GM12801 (cell line): ENCODE data around the gene ITCH.

Experiments
- CTCF ChIP-seq: IDR thresholded peaks from one replicate; pipeline ENCODE4 v1.5.1; 2011; ENCODE audit warnings: control low read depth; ENCODE audit not compliant: insufficient read length; ENCODE audit errors: extremely low read depth

ITCH gene

DNA sequence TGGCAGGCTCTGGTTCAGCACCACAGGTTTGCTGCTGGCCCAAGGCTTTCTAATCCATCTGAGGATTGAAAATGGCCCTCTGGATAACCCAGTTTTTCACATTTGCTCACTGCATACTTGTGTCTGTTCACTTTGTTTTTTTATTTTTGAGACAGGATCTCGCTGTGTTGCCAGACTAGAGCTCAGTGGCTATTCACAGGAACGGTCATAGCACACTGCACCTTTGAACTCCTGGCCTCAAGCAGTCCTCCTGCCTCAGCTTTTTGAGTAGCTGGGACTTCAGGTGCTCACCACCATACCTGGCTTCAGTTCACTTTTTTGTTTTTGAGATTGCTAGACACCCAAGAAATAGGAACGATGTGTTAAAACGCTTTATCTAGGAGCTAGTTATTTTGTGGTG is 57.9 kb downstream of the ITCH start:
- TF ChIP-seq CTCF: no peak

DNA sequence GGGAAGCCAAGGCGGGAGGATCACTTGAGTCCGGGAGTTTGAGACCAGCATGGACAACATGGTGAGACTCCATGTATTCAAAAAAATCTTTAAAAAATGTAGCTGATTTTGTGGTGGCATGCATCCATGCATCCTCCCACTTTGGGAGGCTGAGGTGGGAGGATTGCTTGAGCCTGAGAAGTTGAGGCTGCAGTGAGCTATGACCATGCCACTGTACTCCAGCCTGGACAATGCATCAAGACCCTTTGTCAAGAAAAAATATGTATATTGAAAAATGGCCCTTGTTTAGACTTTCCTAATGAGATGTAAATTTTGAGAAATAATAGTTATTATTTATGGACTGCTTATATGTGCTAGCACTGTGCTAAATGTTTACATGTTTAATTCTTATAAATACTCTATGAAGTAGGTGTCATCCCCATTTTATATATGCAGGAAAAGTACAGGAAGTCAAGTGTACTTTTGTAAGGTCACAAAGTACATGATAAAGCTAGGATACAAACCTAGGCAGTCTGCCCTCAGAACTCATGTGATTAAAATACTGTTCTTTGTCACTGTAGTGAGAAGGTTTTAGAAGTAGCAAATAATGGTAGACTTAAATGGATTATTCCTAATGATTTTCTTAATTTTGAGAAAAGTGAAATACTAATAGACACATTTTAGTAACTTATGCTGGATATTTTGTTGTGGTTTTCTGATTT is 58.8 kb downstream of the ITCH start:
- no peak for TF ChIP-seq CTCF

GRCh38 chr20:34426026-34426425 is 63.0 kb downstream of the ITCH start:
- TF ChIP-seq CTCF: no peak

GRCh38 chr20:34427331-34427730 is 64.3 kb downstream of the ITCH start:
- no peak for TF ChIP-seq CTCF

- TF ChIP-seq CTCF: no peak
Measured at GRCh38 chr20:34427784-34428183, 64.7 kb downstream of the ITCH start.

DNA sequence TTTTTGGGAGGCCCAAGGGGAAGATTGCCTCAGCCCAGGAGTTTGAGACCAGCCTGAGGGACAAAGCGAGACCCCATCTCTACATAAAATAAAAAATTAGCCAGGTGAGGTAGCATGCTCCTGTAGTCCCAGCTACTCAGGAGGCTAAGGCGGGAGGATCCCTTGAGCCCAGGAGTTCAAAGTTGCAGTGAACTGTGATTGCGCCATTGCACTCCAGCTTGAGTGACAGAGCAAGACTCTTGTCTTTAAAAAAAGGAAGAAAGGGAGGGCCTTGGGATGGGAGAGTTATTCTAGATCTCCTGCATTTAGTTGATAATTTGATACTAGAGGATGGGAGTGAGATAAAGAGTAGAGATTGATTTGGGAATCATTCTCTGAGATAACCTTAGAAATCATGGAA is 68.1 kb downstream of the ITCH start:
- TF ChIP-seq CTCF: no peak

DNA sequence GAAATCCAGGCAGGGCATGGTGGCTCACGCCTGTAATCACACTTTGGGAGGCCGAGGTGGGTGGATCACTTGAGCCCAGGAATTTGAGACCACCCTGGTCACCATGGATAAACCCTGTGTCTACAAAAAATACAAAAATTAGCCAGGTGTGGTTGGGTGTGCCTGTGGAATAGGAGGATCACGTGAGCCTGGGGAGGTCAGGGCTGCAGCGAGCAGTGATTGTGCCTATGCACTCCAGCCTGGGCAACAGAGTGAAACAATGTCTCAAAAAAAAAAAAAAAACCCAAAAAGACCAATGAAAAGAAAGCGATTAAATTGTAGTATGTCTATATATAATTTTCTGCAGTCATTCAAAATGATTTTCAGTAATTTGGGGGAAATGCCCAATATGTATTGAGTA is 70.3 kb downstream of the ITCH start:
- TF ChIP-seq CTCF: no peak
